Stimulated activated CD4-positive, alpha-beta T cell treated with anti-CD3 and anti-CD28 coated beads, Interleukin-1b, Interleukin-23, amount 100 ng/mL, for 48 hours (primary cell): ENCODE data around the gene SOX1.

Source experiments
- DNase-seq: peaks from one replicate; pipeline ENCODE4 v3.0.0-alpha.2; 2020

Gene SOX1

GRCh38 chr13:112073245-112074138, 6.5 kb downstream of the SOX1 start:
- no peak for DNase-seq

GRCh38 chr13:112074139-112074865, 7.4 kb downstream of the SOX1 start:
- no peak for DNase-seq

- no peak for DNase-seq
Measured at GRCh38 chr13:112077729-112078128, 10.8 kb downstream of the SOX1 start.

- DNase-seq: no peak
Measured at GRCh38 chr13:112078216-112078615, 11.3 kb downstream of the SOX1 start.

GRCh38 chr13:112078879-112079531, 12.1 kb downstream of the SOX1 start:
- DNase-seq: no peak

- DNase-seq: no peak
Measured at GRCh38 chr13:112079696-112080095, 12.7 kb downstream of the SOX1 start.

GRCh38 chr13:112083971-112084370, 17.0 kb downstream of the SOX1 start:
- no peak for DNase-seq

GRCh38 chr13:112092453-112092852, 25.5 kb downstream of the SOX1 start:
- DNase-seq: no peak

- no peak for DNase-seq
Measured at GRCh38 chr13:112095354-112095753, 28.4 kb downstream of the SOX1 start.

- DNase-seq: no peak
Measured at GRCh38 chr13:112096959-112097358, 30.0 kb downstream of the SOX1 start.

GRCh38 chr13:112097770-112098169, 30.8 kb downstream of the SOX1 start:
- no peak for DNase-seq

GRCh38 chr13:112098699-112099098, 31.8 kb downstream of the SOX1 start:
- DNase-seq: no peak

GRCh38 chr13:112101360-112101930, 34.5 kb downstream of the SOX1 start:
- DNase-seq: no peak

GRCh38 chr13:112102243-112102642, 35.3 kb downstream of the SOX1 start:
- no peak for DNase-seq

GRCh38 chr13:112103260-112103838, 36.4 kb downstream of the SOX1 start:
- DNase-seq: no peak

GRCh38 chr13:112103961-112104880, 37.3 kb downstream of the SOX1 start:
- DNase-seq: no peak

GRCh38 chr13:112104881-112105234, 37.9 kb downstream of the SOX1 start:
- no peak for DNase-seq

- no peak for DNase-seq
Measured at GRCh38 chr13:112105244-112105681, 38.3 kb downstream of the SOX1 start.

GRCh38 chr13:112105892-112106291, 38.9 kb downstream of the SOX1 start:
- no peak for DNase-seq

GRCh38 chr13:112106478-112107141, 39.7 kb downstream of the SOX1 start:
- DNase-seq: no peak

GRCh38 chr13:112107289-112107688, 40.3 kb downstream of the SOX1 start:
- DNase-seq: no peak
